GM12891 (cell line): Measurements from ENCODE around the gene LZTS2.

ENCODE experiments used
- PAX5 ChIP-seq: IDR thresholded peaks from 2 replicates; pipeline ENCODE4 v1.6.1; 2011; ENCODE audit warnings: low read length, moderate library complexity, mild to moderate bottlenecking; ENCODE audit not compliant: insufficient read depth, severe bottlenecking
- POLR2A ChIP-seq: IDR thresholded peaks from 2 replicates; pipeline ENCODE4 v1.6.1; 2011; ENCODE audit warnings: low read depth, low read length, control low read depth
- POLR2AphosphoS5 ChIP-seq: IDR thresholded peaks from 2 replicates; pipeline ENCODE4 v1.6.1; 2011; ENCODE audit warnings: low read depth, low read length, control low read depth
- POU2F2 ChIP-seq: IDR thresholded peaks from 2 replicates; pipeline ENCODE4 v1.6.1; 2011; ENCODE audit warnings: low read depth, mild to moderate bottlenecking, control low read depth, low read length, moderate library complexity
- SPI1 ChIP-seq: IDR thresholded peaks from 2 replicates; pipeline ENCODE4 v1.6.1; 2011; ENCODE audit warnings: low read depth, low read length, control low read depth
- TAF1 ChIP-seq: IDR thresholded peaks from 2 replicates; pipeline ENCODE4 v1.6.1; 2011; ENCODE audit warnings: low read depth, low read length, control low read depth

- TF ChIP-seq POLR2AphosphoS5 (no peak), SPI1 (no peak), POLR2A (no peak), TAF1 (no peak), POU2F2 (no peak), PAX5 (no peak)
These were observed 30.8 kb upstream of the LZTS2 start for GRCh38 chr10:100968863-100969186.
